ENCODE measurements around the gene LKAAEAR1.

LKAAEAR1 gene

DNA sequence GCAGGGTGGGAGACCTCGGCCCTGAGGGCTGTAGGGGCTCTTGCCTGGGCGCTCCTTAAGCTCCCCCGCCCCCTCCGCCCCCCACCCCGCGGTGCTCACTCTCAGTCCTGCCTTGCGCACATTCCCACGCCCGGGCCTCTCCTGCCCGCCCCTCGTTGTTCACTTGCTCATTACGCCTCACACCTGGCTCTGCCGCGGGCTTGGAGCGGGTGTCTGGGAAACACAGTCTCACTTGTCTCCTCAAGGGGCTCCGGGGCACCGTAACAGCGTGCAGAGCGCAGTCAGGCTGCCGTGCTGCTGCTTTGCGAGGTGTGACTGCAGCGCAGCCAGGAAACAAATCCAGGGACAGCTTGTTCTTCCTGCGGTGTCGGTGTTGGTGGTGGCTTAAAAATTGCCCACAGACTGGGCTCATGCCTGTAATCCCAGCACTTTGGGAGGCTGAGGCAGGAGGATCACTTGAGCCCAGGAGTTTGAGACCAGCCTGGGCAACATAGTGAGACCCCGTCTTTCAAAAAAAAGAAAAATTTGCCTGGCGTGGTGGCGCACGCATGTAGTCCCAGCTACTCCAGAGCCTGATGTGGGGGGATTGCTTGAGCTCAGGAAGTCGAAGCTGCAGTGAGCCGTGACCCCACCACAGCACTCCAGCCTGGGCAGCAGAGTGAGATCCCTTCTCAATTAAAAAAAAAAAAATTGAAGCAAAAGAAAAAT is 18.6 kb upstream of the LKAAEAR1 start:
- TF ChIP-seq TAF1 (IDR thresholded peaks at IDR 0.05; ENCODE audit: borderline replicate concordance, insufficient read depth, low read length) (no peak), SIN3A (IDR thresholded peaks at IDR 0.05; ENCODE audit: borderline replicate concordance, insufficient read depth, low read length) (no peak), FOXP2 (optimal IDR thresholded peaks at IDR 0.05; ENCODE audit: borderline replicate concordance, extremely low read depth, extremely low read length, insufficient read depth) (no peak), POLR2AphosphoS5 (IDR thresholded peaks at IDR 0.05; ENCODE audit: low read depth, low read length) (no peak)
- TF ChIP-seq, protein P1, sequence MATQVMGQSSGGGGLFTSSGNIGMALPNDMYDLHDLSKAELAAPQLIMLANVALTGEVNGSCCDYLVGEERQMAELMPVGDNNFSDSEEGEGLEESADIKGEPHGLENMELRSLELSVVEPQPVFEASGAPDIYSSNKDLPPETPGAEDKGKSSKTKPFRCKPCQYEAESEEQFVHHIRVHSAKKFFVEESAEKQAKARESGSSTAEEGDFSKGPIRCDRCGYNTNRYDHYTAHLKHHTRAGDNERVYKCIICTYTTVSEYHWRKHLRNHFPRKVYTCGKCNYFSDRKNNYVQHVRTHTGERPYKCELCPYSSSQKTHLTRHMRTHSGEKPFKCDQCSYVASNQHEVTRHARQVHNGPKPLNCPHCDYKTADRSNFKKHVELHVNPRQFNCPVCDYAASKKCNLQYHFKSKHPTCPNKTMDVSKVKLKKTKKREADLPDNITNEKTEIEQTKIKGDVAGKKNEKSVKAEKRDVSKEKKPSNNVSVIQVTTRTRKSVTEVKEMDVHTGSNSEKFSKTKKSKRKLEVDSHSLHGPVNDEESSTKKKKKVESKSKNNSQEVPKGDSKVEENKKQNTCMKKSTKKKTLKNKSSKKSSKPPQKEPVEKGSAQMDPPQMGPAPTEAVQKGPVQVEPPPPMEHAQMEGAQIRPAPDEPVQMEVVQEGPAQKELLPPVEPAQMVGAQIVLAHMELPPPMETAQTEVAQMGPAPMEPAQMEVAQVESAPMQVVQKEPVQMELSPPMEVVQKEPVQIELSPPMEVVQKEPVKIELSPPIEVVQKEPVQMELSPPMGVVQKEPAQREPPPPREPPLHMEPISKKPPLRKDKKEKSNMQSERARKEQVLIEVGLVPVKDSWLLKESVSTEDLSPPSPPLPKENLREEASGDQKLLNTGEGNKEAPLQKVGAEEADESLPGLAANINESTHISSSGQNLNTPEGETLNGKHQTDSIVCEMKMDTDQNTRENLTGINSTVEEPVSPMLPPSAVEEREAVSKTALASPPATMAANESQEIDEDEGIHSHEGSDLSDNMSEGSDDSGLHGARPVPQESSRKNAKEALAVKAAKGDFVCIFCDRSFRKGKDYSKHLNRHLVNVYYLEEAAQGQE (IDR thresholded peaks at IDR 0.05; ENCODE audit: insufficient read depth in 1 of 2, low read depth in 2 of 2, low read length in 2 of 2): no peak

DNA sequence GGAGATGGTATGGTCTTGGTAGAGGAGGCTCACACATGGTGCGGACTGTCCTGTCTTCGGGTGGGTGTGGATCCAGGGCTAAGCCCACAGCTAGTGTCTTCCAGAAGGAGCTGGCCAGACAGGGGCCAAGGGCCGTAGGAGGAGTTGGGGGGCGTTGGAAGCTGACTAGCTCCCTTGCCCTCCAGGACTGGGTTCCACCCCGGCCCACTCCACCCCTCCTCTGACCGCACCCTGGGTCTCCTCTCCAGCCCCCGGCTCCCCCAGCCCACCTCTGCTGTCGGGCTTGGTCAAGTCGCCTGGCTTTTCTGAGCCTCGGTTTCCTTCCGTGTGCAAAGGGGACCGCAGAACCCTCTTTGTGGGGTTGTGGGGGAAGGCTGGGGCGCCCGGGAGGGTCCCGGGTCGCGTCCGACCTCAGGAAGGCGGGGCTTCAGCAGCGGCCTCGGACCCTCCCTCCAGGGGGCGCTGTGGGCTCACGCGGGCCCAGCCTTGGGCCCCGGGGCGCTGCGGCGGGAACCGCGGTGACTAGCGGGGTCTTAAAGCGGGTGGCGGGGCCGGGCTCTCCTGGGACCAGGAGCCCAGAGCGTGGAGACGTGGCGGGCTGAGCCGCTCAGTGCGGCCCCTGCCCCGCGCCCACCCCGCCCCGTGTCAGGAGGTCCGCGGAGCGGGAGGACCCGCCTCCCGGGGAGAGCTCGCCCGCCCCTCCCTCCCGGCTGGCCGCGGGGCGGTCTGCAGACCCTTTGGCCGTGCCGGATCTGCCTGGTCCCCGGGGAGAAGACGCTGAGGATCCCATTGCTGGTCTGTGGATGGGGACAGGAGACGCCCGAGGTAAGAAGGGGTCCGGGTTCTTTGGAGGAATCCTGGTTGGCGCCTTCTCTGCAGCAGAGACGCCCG is 17.8 kb upstream of the LKAAEAR1 start:
- TF ChIP-seq SIN3A (IDR thresholded peaks at IDR 0.05; ENCODE audit: borderline replicate concordance, insufficient read depth, low read length) (no peak), FOXP2 (optimal IDR thresholded peaks at IDR 0.05; ENCODE audit: borderline replicate concordance, extremely low read depth, extremely low read length, insufficient read depth) (no peak), TAF1 (IDR thresholded peaks at IDR 0.05; ENCODE audit: borderline replicate concordance, insufficient read depth, low read length) (no peak), POLR2AphosphoS5 (IDR thresholded peaks at IDR 0.05; ENCODE audit: low read depth, low read length) (no peak)
- TF ChIP-seq, protein P1 (IDR thresholded peaks at IDR 0.05; ENCODE audit: insufficient read depth in 1 of 2, low read depth in 2 of 2, low read length in 2 of 2): no peak

GRCh38 chr20:64100946-64101688 is 16.9 kb upstream of the LKAAEAR1 start:
- no peak for TF ChIP-seq FOXP2 (optimal IDR thresholded peaks at IDR 0.05; ENCODE audit: borderline replicate concordance, extremely low read depth, extremely low read length, insufficient read depth)
- no peak for TF ChIP-seq TAF1 (IDR thresholded peaks at IDR 0.05; ENCODE audit: borderline replicate concordance, insufficient read depth, low read length)
- TF ChIP-seq, protein P1 (IDR thresholded peaks at IDR 0.05; ENCODE audit: insufficient read depth in 1 of 2, low read depth in 2 of 2, low read length in 2 of 2): no peak
- TF ChIP-seq SIN3A (IDR thresholded peaks at IDR 0.05; ENCODE audit: borderline replicate concordance, insufficient read depth, low read length): no peak
- TF ChIP-seq POLR2AphosphoS5 (IDR thresholded peaks at IDR 0.05; ENCODE audit: low read depth, low read length): no peak

DNA sequence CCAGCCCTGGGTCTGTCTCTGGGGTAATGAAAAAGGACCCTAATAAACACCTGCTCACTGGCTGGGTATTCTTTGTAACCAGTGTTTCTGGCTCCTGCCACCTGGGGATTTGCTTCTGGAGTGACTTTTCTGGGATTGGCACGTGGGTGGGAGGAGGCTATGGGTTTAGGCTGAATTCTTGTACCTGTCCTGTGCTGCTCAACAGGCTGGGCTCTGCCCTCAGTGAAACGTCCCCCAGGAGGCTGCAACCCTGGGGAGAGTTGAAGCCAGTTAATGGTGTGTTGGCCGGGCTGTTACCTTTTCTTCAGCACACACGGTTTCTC is 16.3 kb upstream of the LKAAEAR1 start:
- TF ChIP-seq, protein P1 (IDR thresholded peaks at IDR 0.05; ENCODE audit: insufficient read depth in 1 of 2, low read depth in 2 of 2, low read length in 2 of 2): no peak
- TF ChIP-seq SIN3A (IDR thresholded peaks at IDR 0.05; ENCODE audit: borderline replicate concordance, insufficient read depth, low read length) (no peak), TAF1 (IDR thresholded peaks at IDR 0.05; ENCODE audit: borderline replicate concordance, insufficient read depth, low read length) (no peak), POLR2AphosphoS5 (IDR thresholded peaks at IDR 0.05; ENCODE audit: low read depth, low read length) (no peak), FOXP2 (optimal IDR thresholded peaks at IDR 0.05; ENCODE audit: borderline replicate concordance, extremely low read depth, extremely low read length, insufficient read depth) (no peak)

Data from PFSK-1 (cell line).